Suprapubic skin (tissue), 4 donors: ENCODE data around the gene MRPS33.

Experiments used
- CTCF ChIP-seq, 2 donors: fragments of 200-600 bp in 1 of 2; fragments of 450-650 bp in 1 of 2; sonication (generic) in 1 of 2; IDR thresholded peaks; one replicate each; pipeline ENCODE4 v1.5.1; 2016 to 2019; ENCODE audit warnings: antibody characterized with exemption in 2 of 2, mild to moderate bottlenecking in 1 of 2, moderate library complexity in 1 of 2
- POLR2A ChIP-seq, 2 donors: fragments of 450-650 bp; IDR thresholded peaks; one replicate each; pipeline ENCODE4 v1.6.1; 2017; ENCODE audit warnings: antibody characterized with exemption in 2 of 2, mild to moderate bottlenecking in 2 of 2, moderate library complexity in 2 of 2
- POLR2AphosphoS5 ChIP-seq, 3 donors: sonication (generic); formaldehyde crosslinking; IDR thresholded peaks; one replicate each; pipeline ENCODE4 v1.6.1; 2017; ENCODE audit warnings: antibody characterized with exemption in 3 of 3

DNA sequence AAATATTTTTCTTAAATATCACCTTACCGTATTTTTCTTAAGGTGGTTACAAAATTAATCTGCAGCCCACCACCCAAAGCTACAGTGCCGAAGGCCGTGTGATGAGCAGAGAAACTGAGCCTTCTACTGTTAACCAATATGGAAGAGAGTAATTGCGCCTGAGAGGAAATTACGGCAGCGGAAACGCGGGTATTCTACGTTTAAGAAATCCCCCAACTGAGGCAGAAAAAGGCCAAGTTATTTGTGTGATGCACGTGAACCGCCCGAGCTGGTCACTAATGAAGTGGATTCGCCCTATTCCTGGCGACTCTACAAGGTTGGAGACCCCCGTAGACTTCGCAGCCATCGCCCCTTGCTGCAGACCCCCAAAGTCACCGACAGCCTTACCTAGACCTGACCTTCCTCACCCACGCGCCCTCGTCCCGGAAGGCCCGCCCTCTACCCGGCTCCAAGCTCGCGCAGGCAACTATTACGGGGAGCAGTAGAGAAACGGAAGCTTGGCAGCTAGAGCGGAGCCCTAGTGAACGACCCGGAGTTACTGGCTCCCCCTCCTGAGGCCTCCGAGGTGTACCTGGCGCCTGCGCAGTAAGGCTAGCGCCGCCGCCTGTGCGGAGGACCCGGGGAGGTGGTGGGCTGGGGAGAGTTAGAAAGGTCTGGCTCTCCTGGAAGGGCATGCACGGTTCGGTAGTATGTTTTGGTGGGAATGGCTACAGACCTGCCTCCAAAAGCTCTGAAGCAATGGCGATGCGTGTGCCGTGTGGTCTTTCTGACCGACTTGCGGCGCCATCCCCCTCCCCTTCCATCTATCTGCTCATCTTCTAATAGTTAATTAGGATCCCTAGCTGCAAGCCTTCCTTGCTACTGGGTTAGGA lies at the start of gene MRPS33:
- peak in 2 of 3 donors; percentile 72 to 74 for TF ChIP-seq POLR2AphosphoS5 (IDR thresholded peaks at IDR 0.05)
- TF ChIP-seq CTCF (IDR thresholded peaks at IDR 0.05) = no peak
- no peak for TF ChIP-seq POLR2A (IDR thresholded peaks at IDR 0.05)
